IPS DF 4.7 (cell line): ENCODE data around the gene MAN2A2.

Experiments used
- DNase-seq: peaks from one replicate; pipeline ENCODE4 v3.0.0-alpha.2; 2013; ENCODE audit warnings: low spot score; ENCODE audit errors: extremely low read depth

MAN2A2 gene

DNA sequence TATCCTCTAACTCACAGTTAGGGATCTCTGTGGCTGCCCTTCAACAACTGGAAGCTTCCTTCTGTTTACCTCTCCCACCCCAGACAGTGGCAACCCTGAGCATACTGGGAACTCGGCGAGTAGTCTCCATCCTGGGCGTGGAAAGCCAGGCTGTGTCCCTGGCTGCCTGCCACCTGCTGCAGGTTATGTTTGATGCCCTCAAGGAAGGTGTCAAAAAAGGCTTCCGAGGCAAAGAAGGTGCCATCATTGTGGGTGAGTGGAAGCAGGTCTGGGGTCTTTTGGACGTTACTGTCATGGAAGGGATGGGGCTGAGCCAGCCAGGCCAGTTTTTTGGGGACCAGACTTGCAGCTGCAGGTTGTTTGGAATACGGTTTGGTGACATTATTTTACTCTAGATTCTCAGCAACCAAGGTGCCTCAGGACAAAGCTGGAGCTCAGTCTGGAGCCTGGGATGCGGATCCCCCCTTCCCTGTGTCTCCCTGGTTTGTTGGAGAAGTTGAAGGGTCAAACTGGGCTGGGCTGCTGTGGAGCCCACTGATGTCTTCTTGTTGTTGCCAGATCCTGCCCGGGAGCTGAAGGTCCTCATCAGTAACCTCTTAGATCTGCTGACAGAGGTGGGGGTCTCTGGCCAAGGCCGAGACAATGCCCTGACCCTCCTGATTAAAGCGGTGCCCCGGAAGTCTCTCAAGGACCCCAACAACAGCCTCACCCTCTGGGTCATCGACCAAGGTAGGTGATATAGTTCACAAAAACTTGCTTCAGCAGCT is 39.4 kb downstream of the MAN2A2 start:
- no peak for DNase-seq

DNA sequence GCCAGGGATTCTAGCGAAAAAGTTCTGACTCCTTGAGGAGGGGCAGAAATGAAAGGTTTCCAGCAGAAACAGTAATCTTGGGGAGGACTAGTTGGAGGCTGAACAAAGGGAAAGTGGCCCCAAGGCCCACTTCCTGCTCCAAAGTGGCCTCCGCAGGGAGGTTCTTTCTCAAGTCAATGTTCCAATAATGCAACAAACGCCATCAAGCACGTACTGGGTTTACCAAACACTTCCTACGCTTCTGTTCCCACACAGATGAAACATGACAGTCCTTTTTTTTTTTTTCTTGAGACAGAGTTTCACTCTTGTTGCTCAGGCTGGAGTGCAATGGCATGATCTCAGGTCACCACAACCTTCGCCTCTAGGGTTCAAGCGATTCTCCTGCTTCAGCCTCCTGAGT is 42.0 kb downstream of the MAN2A2 start:
- DNase-seq = no peak

DNA sequence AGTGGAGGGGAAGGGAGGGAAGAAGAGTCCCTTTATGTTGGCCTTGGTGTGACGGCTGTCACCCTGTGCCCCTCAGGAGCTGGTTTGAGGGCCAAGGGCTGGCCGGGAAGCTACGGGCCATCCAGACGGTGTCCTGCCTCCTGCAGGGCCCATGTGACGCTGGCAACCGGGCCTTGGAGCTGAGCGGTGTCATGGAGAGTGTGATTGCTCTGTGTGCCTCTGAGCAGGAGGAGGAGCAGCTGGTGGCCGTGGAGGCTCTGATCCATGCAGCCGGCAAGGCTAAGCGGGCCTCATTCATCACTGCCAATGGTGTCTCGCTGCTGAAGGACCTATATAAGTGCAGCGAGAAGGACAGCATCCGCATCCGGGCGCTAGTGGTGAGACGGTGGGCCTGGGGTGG is 43.4 kb downstream of the MAN2A2 start:
- DNase-seq = no peak

DNA sequence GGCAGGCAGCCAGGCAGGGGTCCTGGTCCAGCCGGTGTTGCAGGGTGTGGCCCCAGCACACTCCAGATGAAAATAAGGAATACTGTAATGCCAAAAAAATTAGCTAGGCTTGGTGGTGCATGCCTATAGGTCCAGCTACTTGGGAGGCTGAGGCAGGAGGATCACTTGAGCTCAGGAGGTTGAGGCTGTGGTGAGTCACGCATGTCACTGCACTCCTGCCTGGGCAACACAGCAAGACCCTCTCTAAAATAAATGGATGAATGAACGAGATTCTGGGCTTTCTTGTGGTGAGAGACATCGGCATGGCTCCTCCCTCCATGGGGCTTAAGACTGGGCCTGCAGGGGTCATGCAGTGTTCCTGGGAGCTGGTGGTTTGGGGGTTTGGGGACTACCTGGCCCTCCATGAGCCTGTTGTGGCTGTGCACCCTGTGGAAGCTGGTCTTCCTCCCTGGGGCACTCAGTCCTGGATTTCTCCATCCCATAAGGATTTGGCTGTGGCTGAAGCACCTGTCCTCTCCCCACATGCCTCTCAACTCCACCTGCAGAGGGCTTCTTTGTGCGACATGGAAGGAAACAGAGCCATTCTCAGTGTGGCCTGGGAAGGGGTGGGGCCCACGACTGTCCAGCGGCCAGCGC is 44.0 kb downstream of the MAN2A2 start:
- no peak for DNase-seq

DNA sequence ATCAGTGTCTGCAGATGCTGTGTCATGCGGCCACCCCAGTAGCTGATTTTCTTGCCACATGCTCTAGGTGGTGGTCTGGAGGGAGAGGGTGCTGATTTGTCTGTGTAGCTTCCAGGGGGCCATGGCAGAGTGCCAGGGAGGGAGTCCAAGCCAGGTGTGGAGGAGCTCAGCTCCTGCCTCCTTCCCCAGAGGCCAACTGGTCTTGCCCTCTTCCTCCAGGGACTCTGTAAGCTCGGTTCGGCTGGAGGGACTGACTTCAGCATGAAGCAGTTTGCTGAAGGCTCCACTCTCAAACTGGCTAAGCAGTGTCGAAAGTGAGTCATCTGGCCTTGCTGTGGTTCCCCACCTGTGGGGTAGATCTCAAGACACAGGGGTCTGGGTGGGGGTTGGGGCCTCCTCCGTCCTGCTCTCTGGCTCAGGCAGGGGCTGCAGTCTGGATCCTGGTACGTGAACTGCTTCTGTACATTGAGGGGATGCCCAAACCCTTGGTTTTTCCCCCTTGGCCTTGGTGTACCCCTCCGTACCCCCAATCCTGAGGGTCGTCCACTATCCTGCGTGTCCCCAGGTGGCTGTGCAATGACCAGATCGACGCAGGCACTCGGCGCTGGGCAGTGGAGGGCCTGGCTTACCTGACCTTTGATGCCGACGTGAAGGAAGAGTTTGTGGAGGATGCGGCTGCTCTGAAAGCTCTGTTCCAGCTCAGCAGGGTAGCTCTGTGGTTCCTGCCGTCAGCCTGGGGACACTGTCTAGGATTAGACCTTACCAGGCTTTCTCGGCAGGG is 44.7 kb downstream of the MAN2A2 start:
- no peak for DNase-seq

DNA sequence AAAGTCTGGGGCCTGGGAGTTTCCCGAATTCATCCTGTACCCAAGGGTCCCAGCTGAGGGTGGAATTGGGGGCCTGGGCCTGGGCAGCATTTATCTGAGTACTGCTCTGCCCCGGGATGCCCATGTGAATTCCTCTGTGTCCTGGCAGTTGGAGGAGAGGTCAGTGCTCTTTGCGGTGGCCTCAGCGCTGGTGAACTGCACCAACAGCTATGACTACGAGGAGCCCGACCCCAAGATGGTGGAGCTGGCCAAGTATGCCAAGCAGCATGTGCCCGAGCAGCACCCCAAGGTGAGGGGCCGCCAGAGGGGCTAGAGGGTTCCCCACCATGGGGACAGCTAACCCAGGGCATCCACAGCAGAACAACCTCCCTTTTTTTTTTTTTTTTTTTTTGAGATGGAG is 45.4 kb downstream of the MAN2A2 start:
- no peak for DNase-seq

DNA sequence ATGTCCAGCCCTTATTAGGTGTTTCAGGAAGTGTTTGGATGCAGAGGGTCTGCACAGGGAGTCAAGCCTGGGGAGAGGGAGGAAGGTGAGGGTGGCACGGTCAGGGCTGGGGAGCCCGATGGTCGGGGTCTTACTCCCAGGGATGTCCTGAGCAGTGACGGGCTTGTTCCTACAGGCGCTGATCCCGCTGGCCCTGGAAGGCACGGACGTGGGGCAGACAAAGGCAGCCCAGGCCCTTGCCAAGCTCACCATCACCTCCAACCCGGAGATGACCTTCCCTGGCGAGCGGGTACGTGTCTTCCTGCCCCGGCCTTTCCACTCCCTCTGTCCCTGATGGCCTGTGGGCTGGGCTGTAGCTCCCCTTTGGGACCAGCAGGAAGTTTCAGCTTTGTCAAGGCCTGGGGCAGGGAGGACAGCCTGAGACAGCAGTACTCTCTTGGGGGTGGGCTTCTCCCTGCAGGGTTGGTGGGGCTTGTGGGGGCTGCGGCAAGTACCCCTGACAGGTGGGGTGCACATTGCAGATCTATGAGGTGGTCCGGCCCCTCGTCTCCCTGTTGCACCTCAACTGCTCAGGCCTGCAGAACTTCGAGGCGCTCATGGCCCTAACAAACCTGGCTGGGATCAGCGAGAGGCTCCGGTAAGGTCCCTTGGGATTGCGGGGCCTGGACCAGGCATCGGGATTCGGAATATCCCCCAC is 47.0 kb downstream of the MAN2A2 start:
- no peak for DNase-seq

DNA sequence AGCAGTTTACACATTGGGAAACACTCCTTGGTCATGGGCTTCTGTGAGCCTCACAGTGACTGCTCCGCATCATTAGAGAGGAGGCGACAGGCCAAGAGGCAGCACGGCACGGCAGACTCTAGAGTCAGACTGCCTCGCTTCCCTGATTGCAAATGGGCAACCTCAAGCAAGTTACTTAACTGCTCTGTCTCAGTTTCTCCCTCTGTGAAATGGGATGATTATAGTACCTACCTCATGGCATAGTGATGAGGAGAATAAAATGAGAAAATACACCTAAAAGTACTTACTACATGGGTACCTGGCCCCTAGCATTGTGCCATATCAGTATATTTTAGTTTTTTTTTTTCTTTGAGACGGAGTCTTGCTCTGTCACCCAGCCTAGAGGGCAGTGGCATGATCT is 47.6 kb downstream of the MAN2A2 start:
- no peak for DNase-seq

DNA sequence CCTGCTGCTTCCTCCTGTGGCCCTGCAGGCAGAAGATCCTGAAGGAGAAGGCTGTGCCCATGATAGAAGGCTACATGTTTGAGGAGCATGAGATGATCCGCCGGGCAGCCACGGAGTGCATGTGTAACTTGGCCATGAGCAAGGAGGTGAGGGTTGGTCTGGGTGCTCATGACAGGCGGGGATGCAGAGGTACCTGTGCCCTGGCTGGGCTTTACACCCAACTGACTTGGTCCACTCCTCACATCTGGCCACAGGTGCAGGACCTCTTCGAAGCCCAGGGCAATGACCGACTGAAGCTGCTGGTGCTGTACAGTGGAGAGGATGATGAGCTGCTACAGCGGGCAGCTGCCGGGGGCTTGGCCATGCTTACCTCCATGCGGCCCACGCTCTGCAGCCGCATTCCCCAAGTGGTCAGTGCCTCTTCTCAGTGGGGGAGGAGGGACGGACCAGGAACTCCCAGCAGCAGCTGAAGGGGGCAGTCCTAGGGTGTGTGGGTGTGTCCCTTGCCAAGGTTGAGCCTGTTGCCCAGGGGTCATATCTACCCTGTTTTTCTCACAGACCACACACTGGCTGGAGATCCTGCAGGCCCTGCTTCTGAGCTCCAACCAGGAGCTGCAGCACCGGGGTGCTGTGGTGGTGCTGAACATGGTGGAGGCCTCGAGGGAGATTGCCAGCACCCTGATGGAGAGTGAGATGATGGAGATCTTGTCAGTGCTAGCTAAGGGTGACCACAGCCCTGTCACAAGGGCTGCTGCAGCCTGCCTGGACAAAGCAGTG is 50.0 kb downstream of the MAN2A2 start:
- no peak for DNase-seq

DNA sequence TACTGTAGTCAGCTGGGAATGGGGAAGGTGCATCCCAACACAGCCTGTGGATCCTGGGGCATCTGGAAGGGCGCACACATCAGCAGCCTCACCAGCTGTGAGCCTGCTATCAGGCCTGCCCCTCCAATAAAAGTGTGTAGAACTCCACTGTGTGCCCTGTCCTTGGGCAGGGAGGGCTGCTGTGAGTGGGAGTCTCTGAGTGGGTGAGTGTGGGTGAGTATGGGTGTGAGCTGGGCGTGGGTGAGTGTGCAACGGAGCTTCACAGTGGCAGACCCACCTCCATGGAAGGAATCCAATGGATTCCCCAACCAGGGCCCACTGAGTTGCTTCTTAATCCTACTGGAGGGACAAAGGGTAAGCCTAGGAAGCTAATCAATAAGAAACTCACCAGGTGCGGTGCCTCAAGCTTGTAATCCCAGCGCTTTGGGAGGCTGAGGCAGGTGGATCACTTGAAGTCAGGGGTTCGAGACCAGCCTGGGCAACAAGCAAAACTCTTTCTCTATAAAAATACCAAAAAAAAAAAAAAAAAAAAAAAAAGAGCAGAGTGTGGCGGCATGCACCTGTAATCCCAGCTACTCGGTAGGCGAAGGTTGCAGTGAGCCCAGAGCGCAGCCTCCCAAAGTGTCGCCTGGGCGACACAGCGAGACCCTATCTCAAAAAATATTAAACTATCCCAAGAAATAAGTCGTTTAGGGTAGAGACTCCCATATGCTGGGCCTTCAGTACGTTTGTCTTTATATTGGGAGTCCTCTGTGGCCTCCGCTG is 51.0 kb downstream of the MAN2A2 start:
- no peak for DNase-seq

DNA sequence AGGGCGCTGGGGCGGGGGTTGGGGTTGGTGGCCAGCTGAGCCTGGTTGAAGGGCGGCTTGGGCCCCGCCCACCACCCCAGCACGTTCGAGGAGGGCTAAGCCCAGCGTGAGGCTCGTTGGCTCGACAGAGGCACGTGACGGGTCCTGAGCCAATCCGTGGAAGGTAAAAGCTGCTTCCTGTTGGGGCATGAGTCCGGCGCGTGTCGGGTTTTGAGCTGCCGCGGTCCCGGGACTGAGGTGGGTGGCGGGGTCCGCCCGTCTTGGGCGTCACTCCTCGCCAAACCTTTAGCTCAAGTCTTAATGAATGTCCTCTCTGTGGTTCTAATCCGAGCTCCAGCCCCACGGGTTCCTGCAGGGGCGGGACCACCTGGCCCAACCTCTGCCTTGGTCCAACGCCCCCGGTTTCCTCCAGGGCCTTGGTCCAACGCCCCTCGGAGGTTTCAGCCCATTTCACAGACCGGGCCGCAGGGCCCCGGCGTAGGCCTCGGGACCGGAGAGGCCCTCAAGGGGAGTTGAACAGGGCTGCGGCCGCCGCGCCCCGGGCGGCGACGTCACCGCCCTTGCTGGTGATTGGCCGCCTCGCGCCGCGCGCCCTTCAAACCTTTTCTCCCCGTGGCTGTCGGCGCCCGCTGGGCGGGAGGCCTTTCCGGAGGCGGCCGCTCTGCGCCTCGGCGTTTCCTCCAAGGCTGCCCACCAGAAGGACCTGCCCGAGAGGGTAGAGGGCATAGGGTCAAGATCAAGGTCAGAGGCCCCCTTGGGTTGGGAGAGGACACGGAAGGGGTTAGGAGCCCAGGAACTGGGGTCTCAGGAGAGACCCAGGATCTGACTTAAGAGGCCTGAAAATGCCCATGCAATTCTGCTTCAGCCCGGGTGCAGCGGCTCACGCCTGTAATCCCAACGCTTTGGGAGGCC is 51.9 kb downstream of the MAN2A2 start, which contains the start of gene RCCD1:
RCCD1 (plus strand) TSS at position 173 of the 912 bp plus-strand sequence. CDS start 1,851 bp downstream, outside the sequence.
- DNase-seq = no peak

DNA sequence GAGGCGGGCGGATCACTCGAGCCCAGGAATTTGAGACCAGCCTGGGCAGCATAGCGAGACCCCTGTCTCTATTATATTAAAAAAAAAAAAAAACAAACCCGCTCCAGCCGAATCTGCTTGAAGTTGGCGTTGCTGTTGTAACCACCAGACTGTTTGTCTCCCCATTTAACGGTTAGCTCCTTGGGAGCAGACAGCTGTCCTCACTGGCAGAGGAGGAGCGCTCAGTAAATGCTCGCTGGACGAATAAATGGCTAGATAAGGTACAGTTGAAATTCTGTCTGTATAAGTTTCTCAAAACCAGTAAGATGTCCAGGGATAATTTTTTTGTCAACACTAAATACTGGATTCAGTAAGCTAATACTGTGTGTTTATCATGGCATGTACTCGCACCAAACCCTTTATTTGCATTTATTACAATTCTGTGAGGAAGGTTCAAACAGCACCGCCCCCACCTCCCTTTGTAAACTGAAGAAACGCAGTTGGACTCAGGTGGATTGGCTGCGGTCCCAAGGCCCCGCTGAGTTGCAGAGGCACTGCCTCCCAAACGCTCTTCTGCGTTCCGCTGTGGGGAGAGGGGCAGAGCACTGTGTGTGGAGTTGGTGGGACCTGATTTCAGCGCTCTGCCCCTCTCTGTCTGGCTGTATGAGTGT is 52.6 kb downstream of the MAN2A2 start:
- no peak for DNase-seq

DNA sequence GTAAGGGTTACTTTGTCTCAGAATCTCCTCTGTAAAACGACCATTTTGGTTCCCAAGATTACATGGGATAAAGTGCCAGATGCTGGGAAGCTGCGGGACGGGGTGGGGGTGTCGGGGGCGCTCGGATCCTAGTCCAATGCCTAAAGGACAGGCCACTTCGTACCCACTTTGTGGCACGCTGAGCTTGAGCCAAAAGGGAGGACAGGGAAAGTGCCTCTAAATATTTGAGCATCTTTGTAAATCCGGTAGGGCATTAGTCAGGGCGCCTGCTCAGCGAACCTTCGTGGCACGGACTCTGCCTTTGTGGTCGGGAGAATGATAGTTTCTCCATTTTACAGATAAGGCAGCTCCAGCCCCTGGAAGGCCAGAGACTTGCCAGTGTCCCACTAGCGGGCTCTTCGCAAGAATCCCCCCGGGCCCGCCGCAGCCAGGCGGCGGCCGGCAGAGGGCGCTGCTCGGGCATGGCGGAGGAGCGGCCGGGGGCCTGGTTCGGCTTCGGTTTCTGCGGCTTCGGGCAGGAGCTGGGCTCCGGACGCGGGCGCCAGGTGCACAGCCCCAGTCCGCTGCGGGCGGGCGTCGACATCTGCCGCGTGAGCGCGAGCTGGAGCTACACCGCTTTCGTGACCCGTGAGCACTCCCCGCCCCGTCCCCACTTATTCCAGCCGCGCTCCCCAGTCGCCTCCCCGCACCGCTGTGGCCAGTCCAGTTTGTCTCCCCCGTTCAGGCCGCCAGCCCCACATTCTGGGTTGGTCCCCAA is 53.4 kb downstream of the MAN2A2 start:
- no peak for DNase-seq

DNA sequence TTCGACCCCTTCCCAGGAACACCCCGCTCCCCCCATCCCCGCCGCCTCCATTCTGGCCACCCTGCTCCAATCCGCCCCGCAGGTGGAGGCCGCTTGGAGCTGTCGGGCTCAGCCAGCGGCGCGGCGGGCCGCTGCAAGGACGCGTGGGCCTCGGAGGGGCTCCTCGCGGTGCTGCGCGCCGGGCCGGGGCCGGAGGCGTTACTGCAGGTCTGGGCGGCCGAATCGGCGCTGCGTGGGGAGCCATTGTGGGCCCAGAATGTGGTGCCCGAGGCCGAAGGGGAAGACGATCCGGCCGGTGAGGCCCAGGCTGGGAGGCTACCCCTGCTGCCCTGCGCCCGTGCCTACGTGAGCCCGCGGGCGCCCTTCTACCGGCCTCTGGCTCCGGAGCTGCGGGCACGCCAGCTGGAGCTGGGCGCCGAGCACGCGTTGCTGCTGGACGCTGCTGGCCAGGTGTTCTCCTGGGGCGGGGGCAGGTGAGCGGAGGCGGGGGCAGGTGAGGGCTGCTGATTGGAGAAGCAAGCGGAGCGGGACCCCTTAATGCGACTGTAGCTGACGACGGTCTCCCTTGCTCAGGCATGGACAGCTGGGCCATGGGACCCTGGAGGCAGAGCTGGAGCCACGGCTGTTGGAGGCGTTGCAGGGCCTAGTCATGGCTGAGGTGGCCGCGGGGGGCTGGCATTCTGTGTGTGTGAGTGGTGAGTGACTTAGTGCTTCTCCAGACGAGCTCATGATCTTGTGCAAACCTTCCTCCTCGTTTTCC is 54.1 kb downstream of the MAN2A2 start:
- DNase-seq = no peak

DNA sequence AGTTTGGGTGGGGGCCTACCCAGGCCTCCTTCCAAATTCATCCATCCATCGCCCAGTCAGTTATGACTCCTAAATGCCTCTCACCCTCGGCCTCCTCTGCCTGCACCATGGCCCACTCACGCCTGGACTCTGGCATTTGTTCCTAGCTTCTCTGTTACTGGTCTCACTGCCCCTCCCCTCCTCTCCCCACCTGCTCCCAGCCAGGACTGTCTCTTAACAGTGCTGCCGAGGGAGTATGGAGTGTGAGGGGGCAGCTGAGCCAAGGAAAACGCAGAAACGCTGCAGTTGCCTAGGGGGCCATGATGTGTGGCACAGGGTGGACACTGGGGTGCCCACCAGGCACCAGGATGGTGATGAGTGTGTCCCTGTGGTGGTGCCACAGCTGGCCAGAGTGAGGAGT is 54.7 kb downstream of the MAN2A2 start:
- no peak for DNase-seq

DNA sequence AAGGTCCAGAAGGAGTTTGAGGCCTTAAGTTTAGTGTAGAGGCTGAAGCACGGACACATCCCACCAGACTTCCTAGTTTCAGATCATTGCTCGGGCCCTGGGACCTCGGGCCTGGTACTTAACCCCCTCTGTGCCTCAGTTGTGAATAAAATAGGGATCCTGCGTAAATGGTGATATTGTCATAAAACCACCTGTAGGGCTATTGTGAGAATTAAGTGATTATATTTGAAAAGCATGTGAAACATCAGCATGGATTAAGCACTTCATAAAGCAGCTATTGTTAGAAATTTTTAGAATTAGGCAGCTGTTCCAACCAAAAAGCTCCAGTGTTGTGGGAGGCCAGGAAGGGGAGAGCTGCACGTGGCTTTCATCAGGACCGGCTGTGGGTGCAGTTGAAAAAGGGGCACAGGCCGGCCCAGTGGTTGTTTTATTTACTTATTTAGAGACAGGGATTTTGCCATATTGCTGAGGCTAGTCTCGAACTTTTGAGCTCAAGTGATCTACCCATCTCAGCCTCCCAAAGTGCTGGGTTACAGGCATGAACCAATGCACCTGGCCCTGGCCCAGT is 56.0 kb downstream of the MAN2A2 start:
- no peak for DNase-seq

DNA sequence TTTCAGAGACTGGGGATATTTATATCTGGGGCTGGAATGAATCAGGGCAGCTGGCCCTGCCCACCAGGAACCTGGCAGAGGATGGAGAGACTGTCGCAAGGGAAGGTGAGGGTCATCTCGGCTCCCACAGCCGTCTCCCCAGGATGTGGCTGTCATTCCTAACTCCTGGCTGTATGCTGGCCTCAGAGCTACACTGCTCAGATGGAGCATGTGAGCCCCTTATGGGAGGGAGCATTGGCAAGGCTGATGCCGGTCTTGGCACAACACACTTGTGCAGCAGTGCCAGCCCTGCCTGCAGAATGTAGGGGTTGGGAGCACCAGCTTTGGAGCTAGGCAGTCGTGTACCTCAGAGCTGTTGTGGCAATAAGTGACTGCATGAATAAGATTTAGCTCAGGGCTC is 56.8 kb downstream of the MAN2A2 start:
- no peak for DNase-seq
